H1 (cell line): ENCODE measurements around the gene GBF1. TPM values are rescaled to one million over a fixed set of nuclear protein-coding genes. Genes with fewer than 3 reads are reported as not detected.

Experiments
- BRCA1 ChIP-seq: IDR thresholded peaks from 2 replicates; pipeline ENCODE4 v1.6.1; 2012; ENCODE audit warnings: low read depth, low read length, improper control_type of control experiment
- RBBP5 ChIP-seq: IDR thresholded peaks from 2 replicates; pipeline ENCODE4 v1.7.1; 2012; ENCODE audit warnings: low read depth, mild to moderate bottlenecking, inconsistent platforms, low read length, moderate library complexity, borderline replicate concordance
- polyA plus RNA-seq, 7 experiments: library from polyadenylated mRNA; depleted of rRNA in 3 of 7; stranded (reverse) in 5 of 7; unstranded in 2 of 7; fragments of >200 nt in 5 of 7; fragments of 200-250 nt in 2 of 7; gene quantifications; 1 replicate in 5 of 7; 2 replicates in 1 of 7; 4 replicates in 1 of 7; pipeline versions ENCODE4 v1.2.1 to v1.2.3, GENCODE V29; 2011 to 2013; ENCODE audit warnings: missing spikeins in 2 of 7, mixed read lengths in 2 of 7
- total RNA-seq: library from RNA; stranded (reverse); fragmentation: NEBNext Ultra II Directional; extraction: Animal tissue kit (Norgen Biotek cat#: 25700); gene quantifications from 2 replicates; pipeline ENCODE4 v1.2.1, GENCODE V29; 2021

GBF1 gene
- total and polyA plus RNA-seq, 2 of the 8 experiments (the other 6 are each of a cell fraction or from before 2014, with no cell fraction given) = 11.0 to 25.5 TPM

DNA sequence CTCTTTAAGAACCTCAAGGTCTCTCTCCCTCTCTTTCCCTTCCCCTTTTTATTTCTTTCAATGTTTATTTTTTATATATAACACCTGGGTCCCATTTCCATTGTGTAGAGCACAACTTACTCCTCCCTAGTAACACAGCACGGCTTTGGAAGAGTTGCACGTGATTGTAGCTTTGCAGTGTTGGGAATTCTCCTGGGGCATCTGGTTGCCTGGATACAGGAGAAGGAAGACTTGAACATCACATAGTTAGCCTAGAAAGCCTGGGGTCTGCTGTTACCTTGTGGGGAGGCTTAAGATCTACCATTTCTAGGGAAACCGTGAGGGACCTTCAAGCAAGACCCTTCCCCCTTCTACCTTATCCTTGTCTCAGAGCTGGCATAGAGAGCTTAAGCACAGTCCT lies 109.1 kb downstream of the GBF1 start (continued):
- TF ChIP-seq BRCA1 (no peak), RBBP5 (no peak)
